ENCODE results near the gene RFPL2.
"Not testable (repeated sequence)": the region's sequence is repeated elsewhere in the genome, so short reads cannot be mapped to it uniquely, and the experiment has no call there.

DNA sequence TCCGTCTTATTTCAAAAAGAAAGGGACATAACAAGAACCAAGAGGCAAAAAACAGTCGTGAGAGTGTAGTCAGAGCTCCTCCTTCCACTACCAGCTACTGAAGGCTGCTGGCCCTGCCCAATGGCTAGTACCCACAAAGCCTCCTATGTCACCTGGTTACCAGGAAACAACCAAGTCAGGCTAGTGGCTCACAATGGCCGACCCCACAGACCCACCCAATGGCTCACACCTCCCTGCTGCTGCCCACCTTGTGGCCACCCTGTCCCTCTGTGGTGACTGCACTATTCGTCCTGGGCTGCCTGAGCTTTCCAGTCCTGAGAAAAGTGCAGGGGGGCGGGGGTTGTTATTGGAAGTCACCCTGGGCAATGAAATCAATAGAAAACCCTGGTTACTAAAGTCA, 47.2 kb downstream of the RFPL2 start:
- TF ChIP-seq, protein P1, sequence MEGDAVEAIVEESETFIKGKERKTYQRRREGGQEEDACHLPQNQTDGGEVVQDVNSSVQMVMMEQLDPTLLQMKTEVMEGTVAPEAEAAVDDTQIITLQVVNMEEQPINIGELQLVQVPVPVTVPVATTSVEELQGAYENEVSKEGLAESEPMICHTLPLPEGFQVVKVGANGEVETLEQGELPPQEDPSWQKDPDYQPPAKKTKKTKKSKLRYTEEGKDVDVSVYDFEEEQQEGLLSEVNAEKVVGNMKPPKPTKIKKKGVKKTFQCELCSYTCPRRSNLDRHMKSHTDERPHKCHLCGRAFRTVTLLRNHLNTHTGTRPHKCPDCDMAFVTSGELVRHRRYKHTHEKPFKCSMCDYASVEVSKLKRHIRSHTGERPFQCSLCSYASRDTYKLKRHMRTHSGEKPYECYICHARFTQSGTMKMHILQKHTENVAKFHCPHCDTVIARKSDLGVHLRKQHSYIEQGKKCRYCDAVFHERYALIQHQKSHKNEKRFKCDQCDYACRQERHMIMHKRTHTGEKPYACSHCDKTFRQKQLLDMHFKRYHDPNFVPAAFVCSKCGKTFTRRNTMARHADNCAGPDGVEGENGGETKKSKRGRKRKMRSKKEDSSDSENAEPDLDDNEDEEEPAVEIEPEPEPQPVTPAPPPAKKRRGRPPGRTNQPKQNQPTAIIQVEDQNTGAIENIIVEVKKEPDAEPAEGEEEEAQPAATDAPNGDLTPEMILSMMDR (IDR thresholded peaks at IDR 0.05), result not testable (repeated sequence)
- TF ChIP-seq POLR2A (IDR thresholded peaks at IDR 0.05), result not testable (repeated sequence)

All from adrenal gland (tissue), 5 donors.